Transverse colon (tissue), 4 donors: ENCODE data around the gene DCAF11. TPM values are rescaled to one million over a fixed set of nuclear protein-coding genes. Genes with fewer than 3 reads are reported as not detected.

ENCODE experiments used
- DNase-seq: peaks from one replicate; pipeline ENCODE4 v3.0.0-alpha.2; 2019
- H3K27ac ChIP-seq, 4 donors: fragments of 200-600 bp; sonication (generic); 2 replicates each; pipeline ENCODE4 v1.5.1; 2016 to 2018; ENCODE audit warnings: inconsistent platforms in 4 of 4
- H3K27me3 ChIP-seq: fragments of 200-600 bp; sonication (generic); 2 replicates; pipeline ENCODE4 v1.5.1; 2017; ENCODE audit warnings: inconsistent platforms
- H3K36me3 ChIP-seq, 4 donors: fragments of 200-600 bp; sonication (generic); 2 replicates each; pipeline ENCODE4 v1.5.1; 2017 to 2019; ENCODE audit warnings: inconsistent platforms in 4 of 4
- H3K4me1 ChIP-seq, 4 donors: fragments of 200-600 bp; sonication (generic); 2 replicates each; pipeline ENCODE4 v1.5.1; 2017 to 2020; ENCODE audit warnings: inconsistent platforms in 4 of 4
- H3K4me3 ChIP-seq, 4 donors: fragments of 200-600 bp; sonication (generic); 1 replicate in 1 of 4; 2 replicates in 3 of 4; pipeline versions ENCODE4 v1.5.1 to v1.6.1; 2017 to 2019; ENCODE audit warnings: inconsistent platforms in 4 of 4
- H3K9me3 ChIP-seq, 2 donors: fragments of 200-600 bp; sonication (generic); 2 replicates each; pipeline ENCODE4 v1.5.1; 2017 to 2019; ENCODE audit warnings: inconsistent platforms in 2 of 2
- EP300 ChIP-seq: sonication (generic); formaldehyde crosslinking; IDR thresholded peaks from one replicate; pipeline ENCODE4 v1.6.1; 2017; ENCODE audit warnings: antibody characterized with exemption, low read depth
- POLR2A ChIP-seq: fragments of 450-650 bp; IDR thresholded peaks from one replicate; pipeline ENCODE4 v1.6.1; 2016; ENCODE audit warnings: antibody characterized with exemption, mild to moderate bottlenecking, moderate library complexity
- POLR2AphosphoS5 ChIP-seq, 3 donors: sonication (generic); formaldehyde crosslinking; IDR thresholded peaks; one replicate each; pipeline ENCODE4 v1.6.1; 2016; ENCODE audit warnings: antibody characterized with exemption in 3 of 3
- WGBS, 2 donors: methylation state at CpG; one replicate each; pipeline ENCODE4 v1.1.5; 2018; ENCODE audit warnings: low coverage in 1 of 2; 5-methylcytosine and 5-hydroxymethylcytosine counted together
- in situ Hi-C, 4 donors: fragments of 200-750 bp; cut with MboI; loops; one replicate each; pipeline versions ENCODE4 v1.15.0 to v1.15.1; 2017; ENCODE audit warnings: low sequenced_read_pairs in 3 of 4, low pct_ligation_motif_present in 1 of 4, low pct_unique_long_range_greater_than_20kb in 1 of 4
- intact Hi-C: fragments of 100-400 bp; cut with DNase I; formaldehyde crosslinking; loops from one replicate; pipeline ENCODE4 v1.15.1; 2023; ENCODE audit warnings: low total_unique reads
- total RNA-seq, 4 donors: library from RNA; depleted of rRNA; stranded (reverse); fragments of >200 nt; gene quantifications; one replicate each; pipeline ENCODE4 v1.1.0, GENCODE V29; 2016
- TF ChIP-seq, protein P1 (sequence below), 5 experiments: fragments of 200-600 bp in 3 of 5; fragments of 450-650 bp in 2 of 5; sonication (generic) in 3 of 5; IDR thresholded peaks; 1 replicate in 2 of 5; 2 replicates in 3 of 5; pipeline ENCODE4 v1.5.1; 2016 to 2017; ENCODE audit warnings: antibody characterized with exemption in 5 of 5, inconsistent platforms in 3 of 5, mild to moderate bottlenecking in 2 of 5, moderate library complexity in 1 of 5

The DCAF11 gene
- total RNA-seq, 4 donors from 2014 or later, result 86.4 to 267 (median 198) TPM

DNA sequence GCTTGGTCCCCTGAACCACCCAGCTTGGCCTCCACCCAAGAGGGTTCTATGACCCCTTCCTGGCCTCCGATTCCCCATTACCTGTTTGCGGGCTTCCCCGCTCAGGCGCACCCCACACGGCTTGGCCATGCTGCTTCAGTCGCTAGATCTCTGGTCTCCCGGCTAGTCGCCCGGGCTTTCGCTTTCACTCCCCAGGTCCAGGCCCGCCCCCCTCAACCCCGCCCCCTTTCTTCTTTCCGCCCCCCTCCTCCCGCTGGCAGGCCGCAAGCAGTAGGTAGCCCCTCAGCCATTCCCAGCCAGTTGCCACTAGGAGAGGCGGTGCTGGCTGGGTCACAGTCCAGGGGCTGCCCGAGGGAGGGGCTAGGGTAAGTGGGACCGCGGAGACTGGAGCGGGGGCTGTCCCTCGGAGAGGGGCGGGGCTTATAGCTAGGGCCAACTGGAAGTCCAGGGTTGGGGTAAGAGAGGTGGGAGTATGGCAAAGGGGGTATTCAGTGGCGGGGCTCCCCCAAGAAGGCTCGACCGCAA lies 31.9 kb downstream of the DCAF11 start, which contains the start of gene PSME2:
PSME2 (minus strand) TSS at position 158 of the 525 bp plus-strand sequence; CDS start at position 129, 29 bp downstream.
- Histone ChIP-seq H3K4me3 (peak within 1 kb of the TSS; percentile 73 to 98 (median 86)), H3K36me3 (peaks cover 0 to 16% (median 3%) of the 10 kb centered on the region in 4 donors), H3K9me3 (no peaks in the 10 kb centered on the region), H3K27me3 (no peaks in the 10 kb centered on the region), H3K4me1 (peaks cover 16 to 54% (median 33%) of the 10 kb centered on the region in 4 donors), H3K27ac (peak within 1 kb of the TSS; percentile 94 to 99 (median 97))
- intact Hi-C loops (no loop called here), in situ Hi-C loops (no loop called here)
- WGBS, 2 donors, result 0% methylated on average over 25 of the region's 25 CpGs; no CpG with 5 or more reads in 1 of the 2 donors
- DNase-seq, result peak; percentile 97
- TF ChIP-seq EP300 (no peak), POLR2AphosphoS5 (IDR thresholded peaks at IDR 0.05) (peak; percentile 67 to 86 (median 78))

DNA sequence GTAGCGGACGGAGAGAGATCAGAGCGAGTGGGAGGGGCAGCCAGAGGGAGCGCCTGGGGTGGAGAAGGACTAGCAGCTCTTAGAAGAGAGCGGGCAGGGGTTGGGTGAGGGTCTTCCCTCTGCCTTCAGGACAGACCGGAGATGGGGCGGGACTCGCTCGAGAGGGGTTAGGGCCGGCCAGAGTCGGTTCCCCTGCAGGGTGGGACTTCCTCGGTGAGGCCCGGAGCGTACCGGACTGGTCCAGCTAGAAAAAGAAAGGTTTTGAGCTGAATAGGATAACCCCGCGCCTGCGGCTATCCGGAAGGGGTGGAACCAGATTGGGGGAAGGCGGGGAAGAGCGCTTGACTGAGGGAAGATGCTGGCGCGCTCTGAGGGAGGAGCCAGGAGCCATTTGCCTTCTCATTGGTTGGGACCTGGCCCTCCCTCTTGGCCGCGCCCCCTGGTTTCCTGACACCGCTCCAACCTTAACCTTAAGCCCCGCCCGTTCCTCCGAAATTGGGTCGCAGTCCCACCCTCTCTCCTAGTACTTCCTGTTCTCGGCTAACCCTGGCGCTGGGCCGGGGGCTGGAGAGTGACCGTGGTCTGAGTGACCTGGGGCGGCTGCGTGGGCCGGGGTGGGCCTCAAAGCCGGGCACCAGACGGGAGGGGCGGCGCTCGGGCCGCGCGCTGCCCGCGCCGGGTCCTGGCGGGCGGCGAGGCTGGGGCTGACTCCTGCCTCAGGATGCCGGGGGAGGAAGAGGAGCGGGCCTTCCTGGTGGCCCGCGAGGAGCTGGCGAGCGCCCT lies 32.6 kb downstream of the DCAF11 start, which contains the start of gene RNF31:
RNF31 (plus strand) TSS at position 521 of the 783 bp plus-strand sequence; CDS start at position 722, 201 bp downstream.
- TF ChIP-seq, protein P1, sequence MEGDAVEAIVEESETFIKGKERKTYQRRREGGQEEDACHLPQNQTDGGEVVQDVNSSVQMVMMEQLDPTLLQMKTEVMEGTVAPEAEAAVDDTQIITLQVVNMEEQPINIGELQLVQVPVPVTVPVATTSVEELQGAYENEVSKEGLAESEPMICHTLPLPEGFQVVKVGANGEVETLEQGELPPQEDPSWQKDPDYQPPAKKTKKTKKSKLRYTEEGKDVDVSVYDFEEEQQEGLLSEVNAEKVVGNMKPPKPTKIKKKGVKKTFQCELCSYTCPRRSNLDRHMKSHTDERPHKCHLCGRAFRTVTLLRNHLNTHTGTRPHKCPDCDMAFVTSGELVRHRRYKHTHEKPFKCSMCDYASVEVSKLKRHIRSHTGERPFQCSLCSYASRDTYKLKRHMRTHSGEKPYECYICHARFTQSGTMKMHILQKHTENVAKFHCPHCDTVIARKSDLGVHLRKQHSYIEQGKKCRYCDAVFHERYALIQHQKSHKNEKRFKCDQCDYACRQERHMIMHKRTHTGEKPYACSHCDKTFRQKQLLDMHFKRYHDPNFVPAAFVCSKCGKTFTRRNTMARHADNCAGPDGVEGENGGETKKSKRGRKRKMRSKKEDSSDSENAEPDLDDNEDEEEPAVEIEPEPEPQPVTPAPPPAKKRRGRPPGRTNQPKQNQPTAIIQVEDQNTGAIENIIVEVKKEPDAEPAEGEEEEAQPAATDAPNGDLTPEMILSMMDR (IDR thresholded peaks at IDR 0.05), result no peak
- TF ChIP-seq POLR2A, result peak; percentile 61
- peak; percentile 57 to 85 (median 77) for TF ChIP-seq POLR2AphosphoS5 (IDR thresholded peaks at IDR 0.05)
- Histone ChIP-seq H3K27ac (peak within 1 kb of the TSS; percentile 94 to 99 (median 97)), H3K36me3 (peaks cover 0 to 22% (median 4%) of the 10 kb centered on the region in 4 donors), H3K4me3 (peak within 1 kb of the TSS; percentile 73 to 98 (median 86)), H3K4me1 (peaks cover 14 to 51% (median 30%) of the 10 kb centered on the region in 4 donors), H3K9me3 (no peaks in the 10 kb centered on the region), H3K27me3 (no peaks in the 10 kb centered on the region)
- intact Hi-C loops (no loop called here), in situ Hi-C loops (no loop called here)
- DNase-seq, result peak; percentile 99
- WGBS, 2 donors, result 0% methylated on average over 31 of the region's 57 CpGs; no CpG with 5 or more reads in 1 of the 2 donors

DNA sequence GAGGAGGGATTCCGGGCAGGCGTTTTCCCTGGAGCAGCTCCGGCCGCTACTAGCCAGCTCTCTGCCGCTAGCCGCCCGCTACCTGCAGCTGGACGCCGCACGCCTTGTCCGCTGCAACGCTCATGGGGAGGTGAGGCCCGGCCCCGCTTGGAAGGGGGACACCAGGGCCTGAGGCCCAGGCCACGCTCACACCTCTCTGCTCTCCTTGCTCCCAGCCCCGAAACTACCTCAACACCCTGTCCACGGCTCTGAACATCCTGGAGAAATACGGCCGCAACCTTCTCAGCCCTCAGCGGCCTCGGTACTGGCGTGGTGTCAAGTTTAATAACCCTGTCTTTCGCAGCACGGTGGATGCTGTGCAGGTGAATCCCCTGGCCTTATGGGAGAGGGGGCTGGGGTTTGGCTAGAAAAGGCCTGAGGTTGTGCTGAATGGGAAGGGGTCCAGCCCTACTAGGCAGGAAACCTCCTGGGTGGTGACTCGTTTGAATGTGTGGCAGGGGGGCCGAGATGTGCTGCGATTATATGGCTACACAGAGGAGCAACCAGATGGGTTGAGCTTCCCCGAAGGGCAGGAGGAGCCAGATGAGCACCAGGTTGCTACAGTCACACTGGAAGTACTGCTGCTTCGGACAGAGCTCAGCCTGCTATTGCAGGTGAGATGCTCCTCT lies 33.3 kb downstream of the DCAF11 start:
- DNase-seq, result no peak
- Histone ChIP-seq H3K4me3 (peak overlapping the region; percentile 73 to 98 (median 86)), H3K4me1 (peaks cover 12 to 44% (median 23%) of the 10 kb centered on the region in 4 donors), H3K9me3 (no peaks in the 10 kb centered on the region), H3K36me3 (peaks cover 0 to 27% (median 6%) of the 10 kb centered on the region in 4 donors), H3K27ac (peak overlapping the region; percentile 94 to 99 (median 97)), H3K27me3 (no peaks in the 10 kb centered on the region)
- WGBS, 2 donors, result 8% methylated on average over 21 of the region's 29 CpGs; no CpG with 5 or more reads in 1 of the 2 donors
- in situ Hi-C loops (no loop called here), intact Hi-C loops (no loop called here)
- TF ChIP-seq POLR2A, result no peak
- TF ChIP-seq POLR2AphosphoS5 (IDR thresholded peaks at IDR 0.05), result no peak
- no peak for TF ChIP-seq EP300
- TF ChIP-seq, protein P1 (IDR thresholded peaks at IDR 0.05), result no peak

DNA sequence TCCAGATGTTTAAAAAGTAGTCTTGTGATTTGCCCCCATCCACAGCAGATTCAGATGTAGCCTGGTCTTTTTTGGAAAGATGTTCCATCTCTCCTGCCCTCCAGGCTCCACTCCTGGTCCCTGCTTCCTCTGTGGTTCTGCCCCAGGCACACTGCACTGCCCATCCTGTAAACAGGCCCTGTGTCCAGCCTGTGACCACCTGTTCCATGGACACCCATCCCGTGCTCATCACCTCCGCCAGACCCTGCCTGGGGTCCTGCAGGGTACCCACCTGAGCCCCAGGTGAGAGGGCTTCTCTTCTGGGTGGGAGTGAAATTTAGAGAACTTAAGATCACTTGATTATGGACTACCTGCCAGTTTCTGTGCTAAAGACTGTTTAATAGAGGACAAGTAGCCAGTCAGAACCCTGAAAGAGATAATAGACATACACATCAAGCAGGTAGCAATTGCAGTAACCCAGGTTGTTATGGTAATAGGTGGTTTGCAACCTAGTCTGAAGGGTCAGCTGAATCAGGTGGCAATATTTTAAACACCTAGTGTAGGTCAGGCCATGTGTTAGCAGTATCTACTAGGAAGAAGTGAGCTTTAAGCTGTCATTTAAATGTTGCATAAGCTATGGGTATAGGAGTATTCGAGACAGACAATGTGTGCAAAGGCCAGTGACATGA lies 34.9 kb downstream of the DCAF11 start:
- in situ Hi-C loops, result no loop called here
- TF ChIP-seq, protein P1 (IDR thresholded peaks at IDR 0.05), result no peak
- no peak for TF ChIP-seq EP300
- no peak for TF ChIP-seq POLR2AphosphoS5 (IDR thresholded peaks at IDR 0.05)
- no peak for TF ChIP-seq POLR2A
- no peaks in the 10 kb centered on the region for H3K9me3 ChIP-seq
- no peak for DNase-seq
- H3K4me1 ChIP-seq, result peaks cover 12 to 30% (median 21%) of the 10 kb centered on the region in 4 donors
- intact Hi-C loops, result no loop called here
- H3K27me3 ChIP-seq, result no peaks in the 10 kb centered on the region
- no peak overlapping the region for H3K27ac ChIP-seq
- WGBS, 2 donors, result 87% methylated on average over 3 of the region's 3 CpGs; no CpG with 5 or more reads in 1 of the 2 donors
- H3K4me3 ChIP-seq, result no peak overlapping the region
- H3K36me3 ChIP-seq, result peaks cover 0 to 28% (median 10%) of the 10 kb centered on the region in 4 donors
